Neural crest cell (in vitro differentiated cells): ENCODE results near the gene SPNS3. TPM values are rescaled to one million over a fixed set of nuclear protein-coding genes. Genes with fewer than 3 reads are reported as not detected.

Experiments
- DNase-seq: peaks from one replicate; pipeline ENCODE4 v3.0.0; 2021; ENCODE audit warnings: low read depth, mixed read lengths, low spot score
- H3K27ac Mint-ChIP-seq: one replicate; pipeline ENCODE4 v1.8.0; 2021; ENCODE audit warnings: mild to moderate bottlenecking, mixed read lengths; ENCODE audit not compliant: unreplicated experiment
- H3K27me3 Mint-ChIP-seq: 2 replicates; pipeline ENCODE4 v1.8.0; 2021; ENCODE audit warnings: low read depth, mild to moderate bottlenecking, mixed read lengths
- H3K36me3 Mint-ChIP-seq: 2 replicates; pipeline ENCODE4 v1.8.0; 2021; ENCODE audit warnings: low read depth, mild to moderate bottlenecking, mixed read lengths
- H3K4me1 Mint-ChIP-seq: 2 replicates; pipeline ENCODE4 v1.8.0; 2021; ENCODE audit warnings: mixed read lengths
- H3K4me3 Mint-ChIP-seq: one replicate; pipeline ENCODE4 v1.8.0; 2021; ENCODE audit warnings: mild to moderate bottlenecking, mixed read lengths
- H3K9me3 Mint-ChIP-seq: 2 replicates; pipeline ENCODE4 v1.8.0; 2021; ENCODE audit warnings: mixed read lengths
- CTCF ChIP-seq: fragments of 200-600 bp; sonication (generic); conservative IDR thresholded peaks from 2 replicates; pipeline ENCODE4 v1.5.0; 2021; ENCODE audit warnings: antibody characterized with exemption, mild to moderate bottlenecking
- total RNA-seq: library from RNA; stranded (reverse); gene quantifications from 2 replicates; pipeline ENCODE4 v1.2.1, GENCODE V29; 2021

SPNS3 gene
- total RNA-seq, 1 donor from 2014 or later, result not detected

GRCh38 chr17:4469552-4469951, 35.8 kb downstream of the SPNS3 start:
- no peak for TF ChIP-seq CTCF
- Mint-ChIP-seq H3K27ac (no peak overlapping the region), H3K4me3 (no peak overlapping the region), H3K27me3 (no peaks in the 10 kb centered on the region), H3K4me1 (peaks cover 3% of the 10 kb centered on the region), H3K9me3 (no peaks in the 10 kb centered on the region), H3K36me3 (no peaks in the 10 kb centered on the region)
- no peak for DNase-seq

DNA sequence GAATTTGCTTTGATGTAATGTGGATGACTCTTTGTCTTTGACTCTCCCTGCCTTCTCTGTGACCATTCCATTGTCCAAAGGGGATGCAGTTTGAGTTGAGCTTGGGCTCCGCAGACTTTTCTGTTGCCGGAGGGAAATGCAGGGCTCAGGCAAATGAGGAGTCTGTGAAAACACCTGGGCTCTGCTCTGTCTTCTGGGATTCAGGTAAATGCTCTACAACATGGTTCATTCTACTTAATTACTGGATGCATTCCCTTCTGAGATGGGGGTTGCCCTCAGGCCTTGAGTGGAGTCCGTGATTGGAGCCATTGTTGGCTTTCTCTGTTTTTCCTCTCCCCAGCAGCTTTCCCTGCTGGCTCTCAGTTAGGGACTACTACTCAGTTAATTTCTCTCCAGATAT, 38.5 kb downstream of the SPNS3 start:
- Mint-ChIP-seq H3K27ac (no peak overlapping the region), H3K4me1 (peaks cover 1% of the 10 kb centered on the region), H3K9me3 (no peaks in the 10 kb centered on the region), H3K27me3 (no peaks in the 10 kb centered on the region), H3K36me3 (no peaks in the 10 kb centered on the region), H3K4me3 (no peak overlapping the region)
- no peak for DNase-seq
- no peak for TF ChIP-seq CTCF

DNA sequence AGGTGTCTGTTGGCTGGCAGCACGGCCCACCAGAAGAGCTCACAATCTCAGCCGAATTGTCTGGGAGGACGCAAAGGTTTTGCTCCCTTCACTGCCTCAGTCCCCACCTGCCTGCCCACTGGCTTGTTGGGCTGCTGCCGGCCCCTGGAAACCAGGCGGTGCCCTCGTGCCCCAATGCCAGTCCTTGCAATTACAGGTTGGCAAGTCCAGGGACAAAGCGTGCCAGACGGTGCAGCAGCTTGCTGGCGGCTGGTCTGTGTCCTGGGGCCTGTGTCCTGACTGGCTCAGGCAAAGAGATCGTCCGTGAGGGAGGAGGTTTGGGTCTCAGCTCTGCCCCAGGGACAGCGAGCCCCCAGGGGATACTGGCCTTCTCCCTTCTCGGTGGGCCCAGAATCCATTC, 40.4 kb downstream of the SPNS3 start:
- Mint-ChIP-seq H3K27ac (no peak overlapping the region), H3K4me3 (no peak overlapping the region), H3K27me3 (no peaks in the 10 kb centered on the region), H3K4me1 (no peaks in the 10 kb centered on the region), H3K36me3 (no peaks in the 10 kb centered on the region), H3K9me3 (no peaks in the 10 kb centered on the region)
- DNase-seq, result no peak
- no peak for TF ChIP-seq CTCF

DNA sequence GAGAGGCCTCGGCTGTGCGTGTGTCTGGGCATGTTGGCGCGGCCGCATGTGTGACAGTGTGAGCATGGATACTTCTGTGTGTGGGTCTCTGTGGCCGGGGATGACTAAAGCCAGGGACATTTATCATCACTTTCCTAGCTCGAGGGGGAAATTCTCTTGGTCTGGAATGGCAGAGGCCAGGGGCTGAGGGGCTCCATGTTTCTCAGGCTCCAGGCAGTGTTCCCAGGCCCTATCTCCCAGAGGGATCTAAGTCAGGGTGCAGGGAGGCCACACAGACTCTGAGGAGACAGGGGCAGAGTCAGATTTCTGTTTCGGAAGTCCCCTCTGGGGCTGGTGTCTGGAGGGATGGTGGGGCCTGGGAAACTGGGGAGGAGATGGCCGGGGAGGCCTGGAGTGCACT, 41.3 kb downstream of the SPNS3 start:
- H3K36me3 Mint-ChIP-seq, result no peaks in the 10 kb centered on the region
- no peak for TF ChIP-seq CTCF
- no peak for DNase-seq
- H3K9me3 Mint-ChIP-seq, result no peaks in the 10 kb centered on the region
- H3K27ac Mint-ChIP-seq, result no peak overlapping the region
- no peaks in the 10 kb centered on the region for H3K27me3 Mint-ChIP-seq
- no peak overlapping the region for H3K4me3 Mint-ChIP-seq
- no peaks in the 10 kb centered on the region for H3K4me1 Mint-ChIP-seq

DNA sequence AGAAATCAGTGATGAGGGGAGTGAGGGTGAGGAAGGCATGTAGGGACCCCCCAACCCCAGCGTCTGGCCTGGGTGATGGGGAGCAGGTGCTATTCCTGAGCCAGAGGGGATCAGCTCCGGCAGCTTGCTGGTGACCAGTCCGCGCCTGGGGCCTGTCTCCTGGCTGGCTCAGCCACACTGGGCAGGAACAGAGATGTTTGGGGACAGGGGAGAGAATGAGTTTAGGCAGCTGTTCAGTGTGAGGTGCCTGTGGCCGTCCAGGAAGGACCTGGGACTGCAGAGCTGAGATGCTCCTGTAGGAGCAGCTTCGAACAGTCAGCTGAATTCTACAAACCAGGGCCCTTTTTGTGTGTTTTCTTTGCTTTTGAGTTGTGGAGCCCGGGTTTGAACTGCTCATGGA, 41.7 kb downstream of the SPNS3 start:
- no peaks in the 10 kb centered on the region for H3K36me3 Mint-ChIP-seq
- H3K4me3 Mint-ChIP-seq, result no peak overlapping the region
- no peak for TF ChIP-seq CTCF
- no peak overlapping the region for H3K27ac Mint-ChIP-seq
- H3K4me1 Mint-ChIP-seq, result no peaks in the 10 kb centered on the region
- no peaks in the 10 kb centered on the region for H3K27me3 Mint-ChIP-seq
- H3K9me3 Mint-ChIP-seq, result no peaks in the 10 kb centered on the region
- DNase-seq, result no peak

DNA sequence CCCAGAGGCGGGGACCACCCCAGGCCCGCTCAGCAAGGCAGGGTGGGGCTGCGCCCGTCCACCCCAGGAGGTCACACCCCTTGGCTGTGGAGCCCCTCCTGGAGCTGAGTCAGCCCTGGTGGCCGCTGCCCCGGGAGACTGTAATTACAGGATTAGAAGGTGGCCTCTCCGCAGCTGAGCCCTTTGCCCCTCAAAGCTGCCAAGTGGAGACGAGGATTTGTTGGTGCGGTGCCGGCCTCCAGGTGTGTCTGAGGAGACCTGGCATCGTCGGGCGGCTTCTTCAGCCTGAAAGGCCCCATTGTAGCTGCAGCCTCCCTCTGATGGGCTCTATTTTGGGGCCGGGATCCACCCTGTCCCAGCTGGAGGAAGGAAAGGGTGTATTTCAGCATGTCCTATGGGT, 42.3 kb downstream of the SPNS3 start:
- TF ChIP-seq CTCF, result no peak
- Mint-ChIP-seq H3K36me3 (no peaks in the 10 kb centered on the region), H3K4me3 (no peak overlapping the region), H3K27ac (no peak overlapping the region), H3K4me1 (peaks cover 3% of the 10 kb centered on the region), H3K27me3 (no peaks in the 10 kb centered on the region), H3K9me3 (no peaks in the 10 kb centered on the region)
- no peak for DNase-seq
